IMR-90 (cell line): ENCODE results near the gene PPP6R3. TPM values are rescaled to one million over a fixed set of nuclear protein-coding genes. Genes with fewer than 3 reads are reported as not detected.
A peak's percentile ranks its signal among the peaks of the same experiment; 100 is the strongest.

Source experiments
- ATAC-seq: fragments of 200-7000 bp; cut with Tn5 transposase; 2 replicates; pipeline ENCODE4 v1.9.1; 2020; ENCODE audit warnings: low read depth, mild to moderate bottlenecking, moderate library complexity
- BruUV-seq: library from RNA; stranded (reverse); fragments of 400-500 nt; replicated peaks from 2 replicates; lab custom pipeline; 2021; lab: Mats Ljungman, UMichigan
- CTCF ChIA-PET: fragments of 300-600 bp; formaldehyde crosslinking; extraction: SDS; loops from one replicate; lab custom pipeline; 2021; ENCODE audit warnings: antibody characterized with exemption; lab: Yijun Ruan, JAX
- POLR2A ChIA-PET: fragments of 300-600 bp; sonication (Branson Sonifier 250); formaldehyde crosslinking; loops from one replicate; lab custom pipeline; 2022; ENCODE audit warnings: antibody characterized with exemption; ENCODE audit not compliant: unreplicated experiment; lab: Charles Lee
- DNase-seq: peaks from one replicate; pipeline ENCODE4 v3.0.0; 2013
- H2AFZ ChIP-seq: replicated peaks from 2 replicates; pipeline ENCODE3; 2013; ENCODE audit warnings: low read length, mild to moderate bottlenecking; ENCODE audit not compliant: poor library complexity
- H2AK5ac ChIP-seq: 2 replicates; pipeline ENCODE4 v1.6.1; 2013; ENCODE audit warnings: low read depth, low read length, inconsistent platforms
- H2AK9ac ChIP-seq: replicated peaks from 2 replicates; pipeline ENCODE3; 2013; ENCODE audit warnings: mild to moderate bottlenecking, low read depth, low read length, moderate library complexity; ENCODE audit not compliant: poor library complexity
- H2BK120ac ChIP-seq: 2 replicates; pipeline ENCODE4 v1.6.1; 2013; ENCODE audit warnings: low read depth, low read length, inconsistent platforms
- H2BK15ac ChIP-seq: 3 replicates; pipeline ENCODE4 v1.6.1; 2013; ENCODE audit warnings: low read depth, low read length, inconsistent platforms
- H2BK20ac ChIP-seq: 2 replicates; pipeline ENCODE4 v1.6.1; 2013; ENCODE audit warnings: low read depth, mild to moderate bottlenecking, inconsistent platforms, low read length, moderate library complexity
- H2BK5ac ChIP-seq: 2 replicates; pipeline ENCODE4 v1.6.1; 2013; ENCODE audit warnings: mild to moderate bottlenecking, low read depth, low read length, inconsistent platforms; ENCODE audit not compliant: poor library complexity, severe bottlenecking
- H3K14ac ChIP-seq: replicated peaks from 2 replicates; pipeline ENCODE4 v1.6.1; 2013; ENCODE audit warnings: low read depth, low read length, inconsistent platforms
- H3K18ac ChIP-seq: 2 replicates; pipeline ENCODE4 v1.6.1; 2013; ENCODE audit warnings: low read depth, low read length, control low read depth
- H3K23ac ChIP-seq: 2 replicates; pipeline ENCODE4 v1.6.1; 2013; ENCODE audit warnings: low read depth, low read length, inconsistent platforms
- H3K27ac ChIP-seq: 2 replicates; pipeline ENCODE4 v1.5.1; 2013; ENCODE audit warnings: mild to moderate bottlenecking, control low read depth, low read length; ENCODE audit not compliant: insufficient read depth
- H3K27me3 ChIP-seq: 2 replicates; pipeline ENCODE4 v1.6.1; 2013; ENCODE audit warnings: low read length; ENCODE audit not compliant: control insufficient read depth, insufficient read depth
- H3K36me3 ChIP-seq: 2 replicates; pipeline ENCODE4 v1.6.1; 2013; ENCODE audit warnings: low read length, mixed read lengths; ENCODE audit not compliant: control insufficient read depth, insufficient read depth
- H3K4ac ChIP-seq: 2 replicates; pipeline ENCODE4 v1.6.1; 2013; ENCODE audit warnings: low read depth, low read length, inconsistent platforms
- H3K4me1 ChIP-seq: 2 replicates; pipeline ENCODE4 v1.6.1; 2013; ENCODE audit warnings: low read length, mixed read lengths; ENCODE audit not compliant: control insufficient read depth, insufficient read depth
- H3K4me2 ChIP-seq: 2 replicates; pipeline ENCODE4 v1.6.1; 2013; ENCODE audit warnings: low read depth, mild to moderate bottlenecking, control low read depth, low read length, moderate library complexity
- H3K4me3 ChIP-seq: 2 replicates; pipeline ENCODE4 v1.5.1; 2013; ENCODE audit warnings: low read depth, mild to moderate bottlenecking, control low read depth, low read length, moderate library complexity; ENCODE audit not compliant: insufficient read depth
- H3K56ac ChIP-seq: 2 replicates; pipeline ENCODE4 v1.6.1; 2013; ENCODE audit warnings: low read length, inconsistent platforms; ENCODE audit not compliant: insufficient read depth; ENCODE audit errors: extremely low read depth
- H3K79me1 ChIP-seq, 2 experiments: 2 replicates each; pipeline ENCODE4 v1.6.1; 2013; ENCODE audit warnings: low read length in 2 of 2, inconsistent platforms in 1 of 2, low read depth in 1 of 2
- H3K9ac ChIP-seq: 2 replicates; pipeline ENCODE4 v1.6.1; 2013; ENCODE audit warnings: low read depth, low read length, control low read depth
- H3K9me1 ChIP-seq: 2 replicates; pipeline ENCODE4 v1.6.1; 2013; ENCODE audit warnings: low read length, inconsistent platforms; ENCODE audit not compliant: insufficient read depth
- H3K9me3 ChIP-seq: 2 replicates; pipeline ENCODE4 v1.6.1; 2013; ENCODE audit warnings: low read length; ENCODE audit not compliant: control insufficient read depth, insufficient read depth
- H4K20me1 ChIP-seq: 2 replicates; pipeline ENCODE4 v1.6.1; 2013; ENCODE audit warnings: low read length, inconsistent platforms; ENCODE audit not compliant: insufficient read depth
- H4K5ac ChIP-seq: 2 replicates; pipeline ENCODE4 v1.6.1; 2013; ENCODE audit warnings: mild to moderate bottlenecking, low read depth, low read length, control low read depth
- H4K8ac ChIP-seq, 2 experiments: 2 replicates each; pipeline ENCODE4 v1.6.1; 2013; ENCODE audit warnings: low read depth in 2 of 2, low read length in 2 of 2, control low read depth in 1 of 2, inconsistent platforms in 1 of 2
- H4K91ac ChIP-seq: 2 replicates; pipeline ENCODE4 v1.6.1; 2013; ENCODE audit warnings: low read depth, low read length, inconsistent platforms; ENCODE audit not compliant: insufficient read depth
- BHLHE40 ChIP-seq: fragments of 150-350 bp; IDR thresholded peaks from 2 replicates; pipeline ENCODE4 v1.6.1; 2016; ENCODE audit warnings: mild to moderate bottlenecking, low read depth, low read length
- CEBPB ChIP-seq: IDR thresholded peaks from 2 replicates; pipeline ENCODE4 v1.6.1; 2012; ENCODE audit warnings: low read depth, low read length, improper control_type of control experiment
- CHD1 ChIP-seq: IDR thresholded peaks from 2 replicates; pipeline ENCODE4 v1.6.1; 2012; ENCODE audit warnings: low read depth, low read length, improper control_type of control experiment
- CTCF ChIP-seq: conservative IDR thresholded peaks from 2 replicates; pipeline ENCODE4 v1.5.1; 2012; ENCODE audit warnings: mild to moderate bottlenecking, low read depth, low read length, improper control_type of control experiment
- ELK1 ChIP-seq: fragments of 150-350 bp; IDR thresholded peaks from 2 replicates; pipeline ENCODE4 v1.6.1; 2016; ENCODE audit warnings: low read depth, mild to moderate bottlenecking, low read length, moderate library complexity, borderline replicate concordance
- FOS ChIP-seq: fragments of 150-350 bp; IDR thresholded peaks from 2 replicates; pipeline ENCODE4 v1.6.1; 2016; ENCODE audit warnings: low read depth, low read length
- MAFK ChIP-seq: IDR thresholded peaks from 2 replicates; pipeline ENCODE4 v1.6.1; 2012; ENCODE audit warnings: low read depth, low read length, improper control_type of control experiment
- MAZ ChIP-seq: IDR thresholded peaks from 2 replicates; pipeline ENCODE4 v1.6.1; 2012; ENCODE audit warnings: low read depth, mild to moderate bottlenecking, low read length, improper control_type of control experiment, moderate library complexity, borderline replicate concordance
- MXI1 ChIP-seq: IDR thresholded peaks from 2 replicates; pipeline ENCODE4 v1.6.1; 2012; ENCODE audit warnings: low read depth, mild to moderate bottlenecking, low read length, moderate library complexity, borderline replicate concordance
- NFE2L2 ChIP-seq: fragments of 150-350 bp; IDR thresholded peaks from 2 replicates; pipeline ENCODE4 v1.6.1; 2016; ENCODE audit warnings: low read depth, mild to moderate bottlenecking, low read length
- POLR2A ChIP-seq: IDR thresholded peaks from 2 replicates; pipeline ENCODE4 v1.6.1; 2012; ENCODE audit warnings: mild to moderate bottlenecking, low read depth, low read length
- RAD21 ChIP-seq: IDR thresholded peaks from 2 replicates; pipeline ENCODE4 v1.6.1; 2012; ENCODE audit warnings: low read length, improper control_type of control experiment
- RCOR1 ChIP-seq: IDR thresholded peaks from 2 replicates; pipeline ENCODE4 v1.6.1; 2012; ENCODE audit warnings: mild to moderate bottlenecking, low read length, improper control_type of control experiment; ENCODE audit not compliant: insufficient replicate concordance
- RFX5 ChIP-seq: IDR thresholded peaks from 2 replicates; pipeline ENCODE4 v1.8.0; 2012; ENCODE audit warnings: low read depth, mild to moderate bottlenecking, low read length, moderate library complexity
- SMC3 ChIP-seq: fragments of 150-350 bp; IDR thresholded peaks from 2 replicates; pipeline ENCODE4 v1.6.1; 2016; ENCODE audit warnings: low read depth, mild to moderate bottlenecking, antibody characterized with exemption, low read length, moderate library complexity
- USF2 ChIP-seq: fragments of 150-350 bp; IDR thresholded peaks from 2 replicates; pipeline ENCODE4 v1.6.1; 2017; ENCODE audit warnings: mild to moderate bottlenecking, antibody characterized with exemption, low read length, low read depth
- WGBS, 2 experiments: methylation state at CpG; one replicate each; pipeline versions ENCODE4 v1.1.5 to v1.1.7; 2013; ENCODE audit warnings: missing lambda C conversion rate in 2 of 2; ENCODE audit not compliant: insufficient read length in 1 of 2; ENCODE audit errors: extremely low coverage in 2 of 2; 5-methylcytosine and 5-hydroxymethylcytosine counted together
- dilution Hi-C: fragments of 300-500 bp; cut with HindIII; formaldehyde crosslinking; loops from one replicate; pipeline ENCODE4 v1.14.3; 2018; ENCODE audit warnings: low sequenced_read_pairs; ENCODE audit not compliant: unreplicated experiment
- in situ Hi-C: fragments of 300-500 bp; cut with MboI; formaldehyde crosslinking; loops from 3 replicates; pipeline ENCODE4 v1.14.3; 2019; ENCODE audit warnings: low sequenced_read_pairs, inconsistent platforms, mixed read lengths
- intact Hi-C: fragments of 100-400 bp; cut with micrococcal nuclease; formaldehyde crosslinking; loops from 2 replicates; pipeline ENCODE4 v1.10.0; 2022
- polyA plus RNA-seq, 3 experiments: library from polyadenylated mRNA; depleted of rRNA; stranded (reverse); fragments of >200 nt; gene quantifications; 2 replicates each; pipeline ENCODE4 v1.2.3, GENCODE V29; 2012; ENCODE audit warnings: low replicate concordance in 1 of 3
- total RNA-seq: library from RNA; depleted of rRNA; stranded (reverse); fragments of >200 nt; gene quantifications from 2 replicates; pipeline ENCODE4 v1.2.3, GENCODE V29; 2012

Gene PPP6R3
- total and polyA plus RNA-seq, 2 of the 4 experiments (the other 2 are of a cell fraction), result 29.0 to 123 TPM

GRCh38 chr11:68436162-68436888, 24.2 kb upstream of the PPP6R3 start:
- Histone ChIP-seq H2BK20ac (no peak overlapping the region), H3K9me1 (peaks cover 8% of the 10 kb centered on the region; the same call in 1 of the 2 replicates), H3K4ac (no peak overlapping the region), H3K27me3 (no peaks in the 10 kb centered on the region), H4K20me1 (0 out of 2 replicates have a peak, but pooled peaks cover 2% of the 10 kb centered on the region), H2AK5ac (peak overlapping the region; percentile 72; the same call in 1 of the 2 replicates), H3K23ac (no peak overlapping the region), H2BK120ac (no peak overlapping the region), H3K14ac (no peak overlapping the region), H3K18ac (no peak overlapping the region), H3K27ac (no peak overlapping the region), H3K9ac (no peak overlapping the region), H2AK9ac (peak overlapping the region; percentile 66), H2BK15ac (no peak overlapping the region), H2AFZ (no peak overlapping the region), H3K4me1 (peaks cover 12% of the 10 kb centered on the region), H3K79me1 (no peaks in the 10 kb centered on the region), H3K4me2 (no peak overlapping the region), H4K8ac (no peak overlapping the region), H3K36me3 (peaks cover 43% of the 10 kb centered on the region), H3K9me3 (no peaks in the 10 kb centered on the region), H4K5ac (no peak overlapping the region), H4K91ac (no peak overlapping the region), H2BK5ac (no peak overlapping the region), H3K4me3 (no peak overlapping the region), H3K56ac (no peak overlapping the region)
- CTCF ChIA-PET, result no interaction called here
- WGBS, 2 experiments, result no CpG with 5 or more reads among the region's 16 CpGs
- DNase-seq (no peak), ATAC-seq (no peak)
- intact Hi-C loops, result no loop called here
- in situ Hi-C loops, result no loop called here
- dilution Hi-C loops, result no loop called here
- POLR2A ChIA-PET, result no interaction called here
- BruUV-seq, result no TSS peak
- TF ChIP-seq RAD21 (no peak), FOS (no peak), POLR2A (no peak), SMC3 (no peak), RCOR1 (no peak), RFX5 (no peak), MAFK (no peak), NFE2L2 (no peak), ELK1 (no peak), BHLHE40 (no peak), USF2 (no peak), CHD1 (no peak), CEBPB (no peak), MAZ (no peak), MXI1 (no peak), CTCF (no peak)
